ENCODE measurements around the gene EML4.
"Not testable (repeated sequence)": the region's sequence is repeated elsewhere in the genome, so short reads cannot be mapped to it uniquely, and the experiment has no call there.

- TF ChIP-seq CTCF, POLR2A (IDR thresholded peaks at IDR 0.05): not testable (repeated sequence)
These were observed 4.3 kb downstream of the EML4 start for GRCh38 chr2:42173467-42173866.

Measured in adrenal gland (tissue), 5 donors.